Measurements from ENCODE around the gene PLD4.
"Not testable (repeated sequence)": the region's sequence is repeated elsewhere in the genome, so short reads cannot be mapped to it uniquely, and the experiment has no call there.

The PLD4 gene

GRCh38 chr14:104885973-104886689 is 38.5 kb upstream of the PLD4 start:
- DNase-seq (ENCODE audit: low spot score), result no peak

DNA sequence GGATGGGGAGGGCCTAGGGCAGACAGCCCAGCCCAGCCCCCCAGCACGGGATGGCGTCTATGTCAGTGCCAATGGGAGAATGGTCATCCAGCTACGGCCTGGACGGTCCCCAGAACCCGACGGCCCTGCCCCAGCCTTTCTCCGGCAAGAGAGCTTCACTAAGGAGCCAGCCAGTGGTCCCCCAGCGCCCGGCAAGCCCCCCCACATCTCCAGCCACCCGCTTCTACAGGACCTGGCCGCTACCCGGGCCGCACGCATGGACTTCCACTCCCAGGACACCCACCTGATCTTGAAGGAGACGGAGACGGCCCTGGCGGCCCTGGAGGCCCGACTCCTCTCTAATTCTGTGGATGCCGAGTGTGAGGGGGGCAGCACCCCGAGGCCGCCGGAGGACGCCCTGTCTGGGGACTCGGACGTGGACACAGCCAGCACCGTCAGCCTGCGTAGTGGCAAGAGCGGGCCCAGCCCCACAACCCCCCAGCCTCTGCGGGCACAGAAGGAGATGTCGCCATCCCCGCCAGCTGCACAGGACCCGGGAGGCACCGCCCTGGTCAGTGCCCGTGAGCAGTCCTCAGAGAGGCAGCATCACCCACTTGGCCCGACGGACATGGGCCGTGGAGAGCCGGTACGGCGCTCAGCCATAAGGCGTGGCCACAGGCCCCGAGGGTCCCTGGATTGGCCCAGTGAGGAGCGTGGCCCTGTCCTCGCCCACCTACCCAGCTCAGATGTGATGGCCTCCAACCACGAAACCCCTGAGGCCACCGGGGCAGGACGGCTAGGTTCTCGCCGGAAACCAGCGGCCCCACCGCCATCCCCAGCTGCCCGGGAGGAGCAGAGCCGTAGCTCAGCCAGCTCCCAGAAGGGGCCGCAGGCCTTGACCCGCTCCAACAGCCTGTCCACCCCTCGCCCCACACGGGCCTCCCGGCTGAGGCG is 37.7 kb upstream of the PLD4 start:
- no peak for DNase-seq (ENCODE audit: low spot score)

- no peak for DNase-seq (ENCODE audit: low spot score)
These were observed 36.8 kb upstream of the PLD4 start for GRCh38 chr14:104887623-104888488.

GRCh38 chr14:104888489-104889374 is 35.9 kb upstream of the PLD4 start:
- DNase-seq (ENCODE audit: low spot score), result no peak

- DNase-seq (ENCODE audit: low spot score), result no peak
These were observed 35.3 kb upstream of the PLD4 start for GRCh38 chr14:104889375-104889757.

DNA sequence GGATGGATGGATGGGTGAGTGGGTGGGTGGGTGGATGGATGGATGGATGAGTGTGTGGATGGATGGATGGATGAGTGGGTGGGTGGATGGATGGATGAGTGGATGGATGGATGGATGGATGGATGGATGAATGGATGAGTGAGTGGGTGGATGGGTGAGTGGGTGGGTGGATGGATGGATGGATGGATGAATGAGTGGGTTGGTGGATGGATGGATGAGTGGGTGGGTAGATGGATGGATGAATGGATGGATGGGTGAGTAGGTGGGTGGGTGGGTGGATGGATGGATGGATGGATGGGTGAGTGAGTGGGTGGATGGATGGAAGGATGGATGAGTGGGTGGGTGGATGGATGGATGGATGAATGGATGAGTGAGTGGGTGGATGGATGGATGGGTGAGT is 34.4 kb upstream of the PLD4 start:
- DNase-seq (ENCODE audit: low spot score), result not testable (repeated sequence)

GRCh38 chr14:104891121-104891551 is 33.5 kb upstream of the PLD4 start:
- DNase-seq (ENCODE audit: low spot score), result no peak

DNA sequence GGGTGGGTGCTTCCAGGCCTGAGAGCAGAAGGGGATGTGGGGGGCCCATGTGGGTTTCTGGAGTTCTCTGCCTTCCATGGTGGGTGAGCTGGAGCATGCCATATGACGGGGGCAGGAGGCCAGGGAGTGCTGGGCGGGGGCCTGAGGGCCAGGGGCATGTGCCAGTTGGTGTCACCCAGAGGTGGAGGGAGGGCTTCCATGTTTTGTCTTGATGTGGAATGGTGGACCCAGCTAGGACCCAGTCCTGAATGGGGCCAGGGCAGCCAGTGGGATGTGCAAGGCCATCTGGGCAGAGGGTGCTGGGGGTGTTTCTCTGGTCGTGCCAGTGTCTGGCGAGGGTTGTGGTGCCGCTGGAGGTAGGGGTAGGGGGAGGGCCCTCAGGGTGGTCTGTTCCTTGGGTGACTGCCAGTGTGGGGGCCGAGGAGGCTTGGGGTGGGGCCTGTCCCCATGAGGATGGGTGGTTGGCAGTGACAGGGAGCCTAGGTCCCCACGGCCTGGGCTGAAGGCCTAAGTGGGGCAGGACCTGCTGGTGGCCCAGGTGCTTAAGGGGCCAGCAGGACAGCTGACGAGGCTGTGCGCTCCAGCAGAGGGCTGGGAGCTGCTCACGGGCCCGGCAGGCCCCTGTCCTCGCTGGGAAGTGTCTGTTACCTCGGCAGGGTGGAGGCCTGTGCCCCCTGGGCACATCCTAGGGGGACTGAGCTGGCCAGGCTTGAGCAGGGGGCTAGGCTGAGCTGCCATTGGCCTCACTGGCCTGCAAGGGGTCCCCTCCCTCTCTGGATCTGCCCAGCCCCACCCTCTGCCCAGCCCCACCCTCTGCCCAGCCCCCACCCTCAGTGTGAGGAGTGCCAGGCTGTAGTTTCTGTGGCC is 32.8 kb upstream of the PLD4 start:
- DNase-seq (ENCODE audit: low spot score), result no peak

- no peak for DNase-seq (ENCODE audit: low spot score)
These were observed 31.9 kb upstream of the PLD4 start for GRCh38 chr14:104892531-104893434.

- no peak for DNase-seq (ENCODE audit: low spot score)
These were observed 31.1 kb upstream of the PLD4 start for GRCh38 chr14:104893435-104894207.

DNA sequence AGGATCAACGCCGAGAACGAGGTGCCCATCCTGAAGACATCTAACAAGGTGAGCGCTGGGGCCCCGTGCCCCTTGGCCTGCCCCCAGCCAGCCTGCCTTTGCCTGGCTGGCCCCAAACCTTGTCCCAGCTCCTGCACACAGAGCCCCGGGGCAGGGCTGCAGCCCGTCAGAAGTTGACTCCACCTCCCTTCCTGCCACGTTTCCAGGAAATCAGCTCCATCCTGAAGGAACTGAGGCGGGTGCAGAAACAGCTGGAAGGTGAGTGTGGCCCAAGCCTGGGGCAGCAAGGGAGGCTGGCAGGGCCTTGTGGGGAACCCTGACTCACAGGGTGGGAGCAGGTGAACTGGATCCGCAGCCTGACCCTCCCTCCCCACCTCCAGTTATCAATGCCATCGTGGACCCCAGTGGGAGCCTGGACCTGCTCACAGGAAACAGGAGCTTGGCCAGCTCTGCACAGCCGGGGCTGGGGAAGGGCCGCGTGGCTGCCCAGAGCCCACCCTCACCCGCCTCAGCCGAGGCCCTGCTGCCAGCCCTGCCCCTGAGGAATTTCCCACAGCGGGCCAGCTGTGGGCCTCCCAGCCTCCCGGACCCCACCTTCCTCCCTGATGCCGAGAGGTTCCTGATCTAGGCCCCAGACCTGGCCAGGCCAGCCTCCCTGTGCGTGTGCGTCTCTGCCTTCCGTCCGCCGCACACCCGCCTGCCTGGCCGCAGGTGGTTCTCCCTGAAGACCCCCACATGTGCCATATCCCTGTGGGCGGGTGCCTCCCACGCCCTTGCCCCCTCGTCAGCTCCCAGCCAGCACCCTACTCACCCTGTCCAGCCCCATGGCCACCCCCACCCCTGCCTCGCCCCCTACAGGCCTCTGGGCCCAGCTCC is 30.1 kb upstream of the PLD4 start:
- no peak for DNase-seq (ENCODE audit: low spot score)

- DNase-seq (ENCODE audit: low spot score), result no peak
These were observed 29.4 kb upstream of the PLD4 start for GRCh38 chr14:104895207-104895785.

GRCh38 chr14:104895786-104896661 is 28.7 kb upstream of the PLD4 start:
- no peak for DNase-seq (ENCODE audit: low spot score)

- no peak for DNase-seq (ENCODE audit: low spot score)
These were observed 27.1 kb upstream of the PLD4 start for GRCh38 chr14:104897330-104898194.

- DNase-seq (ENCODE audit: low spot score), result no peak
These were observed 26.5 kb upstream of the PLD4 start for GRCh38 chr14:104898195-104898558.
